HG02798 (cell line): ENCODE measurements around the gene GMDS.

Source experiments
- ATAC-seq: cut with Tn5 transposase; IDR thresholded peaks from one replicate; pipeline ENCODE4 v1.9.1; 2021; ENCODE audit warnings: mild to moderate bottlenecking; ENCODE audit not compliant: unreplicated experiment, poor library complexity

GMDS gene

GRCh38 chr6:2245103-2245876 lies at the start of gene GMDS:
GMDS (minus strand) TSS chr6:2245605.
- peak; percentile 95 for ATAC-seq

DNA sequence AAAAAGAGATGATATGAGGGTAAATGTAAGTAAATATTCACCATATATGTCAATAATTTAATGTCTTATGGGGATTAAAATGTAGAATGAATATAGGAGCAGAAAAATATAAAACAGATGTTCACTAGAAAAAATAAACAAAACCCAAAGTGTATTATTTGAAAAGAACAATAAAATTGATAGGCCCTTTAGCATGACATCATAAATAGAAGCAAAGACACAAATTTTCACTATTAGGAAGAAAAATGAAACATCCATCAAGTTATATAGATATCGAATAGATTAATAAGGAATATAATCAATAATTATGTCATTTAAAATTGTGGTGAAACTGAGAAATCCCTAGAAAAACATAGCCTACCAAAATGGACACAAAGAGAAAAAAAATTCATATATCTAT lies 40.1 kb upstream of the GMDS start:
- ATAC-seq = no peak

- no peak for ATAC-seq
Observed at GRCh38 chr6:2275892-2276242, 30.5 kb upstream of the GMDS start.

GRCh38 chr6:2274981-2275891 lies 29.8 kb upstream of the GMDS start:
- ATAC-seq = no peak

- no peak for ATAC-seq
Observed at GRCh38 chr6:2272696-2273095, 27.3 kb upstream of the GMDS start.

DNA sequence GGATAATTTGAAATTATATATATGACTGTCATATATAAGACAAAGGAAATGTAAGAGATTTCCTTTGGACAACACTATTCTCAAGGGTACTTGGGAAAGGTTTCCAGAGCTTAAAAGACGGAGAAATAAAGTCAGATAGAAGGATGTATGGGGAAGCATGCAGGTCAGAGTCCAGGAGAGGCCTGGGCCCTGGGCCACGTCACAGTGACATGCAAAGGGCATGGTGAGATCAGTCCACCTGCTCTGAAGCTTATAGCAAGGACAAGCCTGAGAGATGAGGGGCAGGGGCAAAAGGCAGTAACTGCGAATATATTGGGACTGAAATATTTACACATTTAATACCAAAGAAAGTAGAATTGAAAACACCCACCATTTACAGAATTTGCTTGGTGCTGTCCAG lies 24.6 kb upstream of the GMDS start:
- no peak for ATAC-seq

DNA sequence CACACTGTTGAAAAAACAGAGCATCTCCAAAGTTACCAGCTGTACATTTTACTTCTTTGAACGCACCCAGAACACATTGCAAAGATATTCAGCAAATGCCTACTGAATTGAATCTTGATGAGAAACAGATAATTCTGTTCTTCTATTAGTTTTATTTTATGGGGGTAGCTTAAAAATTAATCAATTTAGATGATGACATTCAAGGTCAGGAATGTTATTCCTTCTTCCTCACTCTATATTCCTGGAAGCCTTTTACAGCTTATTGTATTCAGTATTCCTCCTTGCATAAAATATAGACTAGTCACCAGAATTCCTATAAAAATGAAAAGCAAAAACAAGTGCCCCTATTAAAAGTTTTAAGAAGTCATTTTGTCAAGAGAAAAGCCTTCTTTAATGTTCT lies 21.4 kb upstream of the GMDS start:
- ATAC-seq = no peak

GRCh38 chr6:2266031-2266795 lies 20.8 kb upstream of the GMDS start:
- no peak for ATAC-seq

DNA sequence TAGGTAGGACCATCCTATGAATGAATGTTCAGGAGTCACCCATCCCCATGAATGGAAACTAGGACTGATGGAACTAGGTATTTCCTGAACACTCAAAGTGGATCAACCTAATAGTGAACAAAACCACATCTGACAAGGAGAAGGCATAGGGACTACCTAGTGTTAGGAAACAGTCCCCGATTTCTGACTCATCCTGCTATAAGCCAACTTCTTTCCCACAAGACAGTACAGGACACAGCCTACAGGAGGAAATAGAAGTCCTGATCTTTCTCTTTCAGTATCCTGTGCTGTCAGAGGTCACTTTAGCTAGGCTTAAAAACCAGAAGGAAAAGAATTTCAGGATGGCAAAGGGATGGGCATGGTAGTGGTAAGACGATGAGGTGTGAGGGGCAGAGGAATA lies 19.5 kb upstream of the GMDS start:
- ATAC-seq = no peak

DNA sequence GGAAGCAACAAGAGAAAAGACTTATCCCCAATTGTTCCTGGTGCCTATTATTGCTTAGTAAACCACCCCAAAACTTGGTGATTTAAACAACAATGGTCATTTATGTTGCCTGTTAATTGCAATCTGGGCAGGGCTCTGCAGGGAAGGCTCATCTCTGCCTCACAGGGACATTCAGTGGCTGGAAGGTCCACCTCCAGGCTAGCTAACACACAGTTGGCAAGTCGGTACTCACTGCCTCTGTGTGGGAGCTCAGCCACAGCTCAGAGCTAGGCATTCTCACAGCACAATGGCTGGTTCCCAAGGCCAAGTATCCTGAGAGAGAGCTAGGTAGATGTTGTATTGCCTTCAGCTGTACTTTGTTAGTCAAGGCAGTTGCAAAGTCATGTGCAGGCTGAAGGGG lies 18.5 kb upstream of the GMDS start:
- ATAC-seq = no peak

GRCh38 chr6:2259574-2259973 lies 14.2 kb upstream of the GMDS start:
- no peak for ATAC-seq

- no peak for ATAC-seq
Observed at GRCh38 chr6:2259002-2259494, 13.6 kb upstream of the GMDS start.

GRCh38 chr6:2258112-2258511 lies 12.7 kb upstream of the GMDS start:
- no peak for ATAC-seq

DNA sequence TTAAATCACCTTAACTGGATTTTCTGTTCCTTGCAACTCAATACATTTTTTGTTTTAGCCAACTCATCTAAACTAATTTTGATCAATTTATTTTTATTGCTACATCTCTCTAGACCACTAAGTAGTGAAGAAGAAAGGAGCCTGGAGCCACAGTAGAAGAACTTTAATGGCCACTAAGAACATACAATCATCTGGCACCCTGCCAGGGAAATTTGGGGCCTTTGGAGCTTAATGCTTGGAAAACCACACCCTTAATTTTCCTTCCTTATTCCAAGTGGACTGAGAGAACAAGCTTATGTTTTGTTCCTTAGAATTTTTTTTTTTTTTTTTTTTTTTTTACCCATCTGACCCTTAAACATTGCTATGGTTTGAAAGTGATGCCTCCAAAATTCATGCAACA lies 12.0 kb upstream of the GMDS start:
- no peak for ATAC-seq

DNA sequence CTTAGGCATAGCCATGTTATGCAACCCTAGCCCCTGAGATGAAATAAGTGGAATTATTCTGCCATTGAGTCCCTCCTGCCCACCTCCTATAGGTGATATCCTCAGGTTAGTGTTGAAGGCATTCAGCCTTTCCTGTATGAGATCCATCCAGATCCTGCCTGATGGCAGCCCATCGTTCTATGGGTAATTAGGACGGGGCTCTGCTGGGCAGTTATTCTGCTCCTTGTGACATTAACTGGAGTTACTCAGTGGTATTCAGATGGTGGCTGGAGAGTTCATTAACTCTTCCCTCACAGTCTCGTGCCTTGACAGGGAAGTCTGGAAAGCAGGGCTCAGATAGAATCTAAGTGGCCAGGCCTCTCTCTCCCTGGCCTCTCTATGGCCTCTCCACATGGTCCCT lies 9.3 kb upstream of the GMDS start:
- ATAC-seq = no peak

DNA sequence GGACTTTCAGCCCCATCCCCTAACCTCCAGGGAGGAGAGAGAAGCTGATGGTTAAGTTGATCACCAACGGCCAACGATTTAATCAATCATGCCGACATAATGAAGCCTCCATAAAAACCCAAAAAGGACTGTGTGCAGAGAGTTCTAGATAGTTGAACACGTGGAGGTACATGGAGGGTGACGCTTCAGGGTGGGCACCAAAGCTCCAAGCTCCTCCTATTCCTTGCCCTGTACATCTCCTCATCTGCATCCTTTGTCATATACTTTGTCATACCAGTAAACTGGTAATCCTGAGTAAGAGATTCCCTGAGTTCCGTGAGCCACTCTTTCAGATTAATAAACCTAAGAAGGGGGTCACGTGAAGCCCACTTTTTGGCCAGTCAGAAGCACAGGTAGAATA lies 3.7 kb upstream of the GMDS start:
- ATAC-seq = no peak

GRCh38 chr6:2247664-2248063 lies 2.3 kb upstream of the GMDS start:
- no peak for ATAC-seq

DNA sequence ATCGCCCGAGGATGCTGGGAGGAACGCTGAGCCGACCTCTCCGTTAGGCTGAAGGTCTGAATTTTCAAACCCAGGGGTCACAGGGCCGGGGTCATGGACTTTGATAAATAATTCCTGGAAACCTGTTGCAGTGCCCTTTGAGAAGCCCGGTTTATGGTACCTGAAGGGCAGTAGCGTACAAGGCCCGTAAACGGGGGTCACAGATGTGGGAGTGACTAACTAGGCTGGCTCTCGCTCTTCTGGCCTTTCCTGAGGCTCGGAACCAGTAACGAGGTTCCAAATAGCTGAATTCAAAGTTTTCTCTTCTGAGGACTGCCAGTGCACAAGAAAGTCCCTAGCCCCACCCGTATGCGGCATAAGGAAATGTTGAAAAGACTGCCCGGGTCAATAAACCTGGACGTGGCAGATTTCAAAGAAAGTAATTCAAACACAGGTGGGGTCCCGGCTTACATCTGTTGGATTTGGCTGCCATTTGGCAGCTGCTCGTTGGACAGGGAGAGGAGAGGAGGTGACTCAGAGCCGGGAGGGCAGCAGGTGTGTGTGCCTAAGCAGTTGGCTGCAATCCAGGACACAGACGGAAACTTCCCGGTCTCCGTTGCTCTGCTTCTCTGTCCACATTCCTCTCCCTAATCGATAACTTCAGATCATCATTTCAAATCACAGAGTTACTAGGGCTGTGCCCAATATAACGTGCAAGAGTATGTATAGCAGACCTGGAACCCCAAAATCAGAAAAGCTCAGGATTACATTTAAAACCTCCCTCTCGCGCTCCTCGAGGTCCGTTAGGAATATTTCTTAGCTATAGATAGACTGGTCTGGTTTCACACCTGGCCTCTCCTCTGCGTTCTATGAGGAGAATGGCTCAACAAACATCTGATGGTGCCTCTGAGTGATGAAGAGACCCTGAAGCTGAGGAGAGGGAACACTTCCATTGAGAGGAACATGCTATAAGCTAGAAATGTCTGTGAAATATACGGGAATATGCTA lies 765 bp upstream of the GMDS start:
- peak; percentile 16 for ATAC-seq

- no peak for ATAC-seq
Observed at GRCh38 chr6:2244261-2245102, 923 bp downstream of the GMDS start.
